GM18519 (cell line): Measurements from ENCODE around the gene RPS6KA2.
A peak's percentile ranks its signal among the peaks of the same experiment; 100 is the strongest.

Source experiments
- ATAC-seq: cut with Tn5 transposase; IDR thresholded peaks from one replicate; pipeline ENCODE4 v1.9.1; 2021; ENCODE audit warnings: mild to moderate bottlenecking, moderate library complexity; ENCODE audit not compliant: unreplicated experiment, low FRiP score

Gene RPS6KA2

DNA sequence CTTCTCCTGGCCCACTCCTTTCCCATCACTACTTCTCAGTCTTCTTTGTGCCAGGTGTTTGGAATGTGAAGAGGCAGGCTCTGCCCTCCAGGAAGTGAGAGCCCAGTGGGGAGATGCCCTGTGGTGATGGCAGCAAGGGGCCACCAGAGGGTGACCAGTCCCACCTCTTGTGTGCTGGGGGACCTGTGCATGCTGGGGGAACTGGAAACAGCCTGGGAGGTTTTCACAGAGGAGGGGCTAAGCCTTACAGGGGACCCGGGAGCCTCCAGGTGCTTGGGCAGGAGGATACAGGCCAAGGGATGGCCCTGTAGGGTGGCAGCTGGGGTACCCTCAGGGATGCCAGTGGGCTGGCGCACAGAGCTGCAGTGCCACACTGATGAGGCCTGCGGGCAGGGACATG is 112.9 kb downstream of the RPS6KA2 start:
- no peak for ATAC-seq

GRCh38 chr6:166512567-166512966 is 114.5 kb downstream of the RPS6KA2 start:
- ATAC-seq = peak; percentile 95

GRCh38 chr6:166511316-166511715 is 115.7 kb downstream of the RPS6KA2 start:
- no peak for ATAC-seq

GRCh38 chr6:166509193-166509592 is 117.9 kb downstream of the RPS6KA2 start:
- ATAC-seq = no peak

DNA sequence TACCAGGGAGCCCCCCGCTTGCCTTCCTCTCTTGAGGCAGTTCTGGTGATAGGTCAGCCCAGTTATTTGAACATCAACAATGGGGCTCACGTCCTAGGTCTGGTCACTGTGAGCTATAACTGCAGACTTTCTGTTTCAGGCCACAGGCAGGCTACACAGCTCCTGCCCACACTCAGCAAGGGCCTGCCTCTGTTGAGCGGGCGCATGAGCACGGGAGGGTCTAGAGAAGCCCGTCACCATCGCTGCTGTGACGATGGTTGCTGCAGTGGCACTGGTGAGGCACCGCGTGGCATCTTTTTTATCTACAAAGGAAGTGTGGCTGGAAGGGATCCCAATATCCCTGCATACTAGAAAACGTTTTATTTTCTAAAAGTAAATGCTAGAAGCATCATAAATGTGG is 118.3 kb downstream of the RPS6KA2 start:
- ATAC-seq = no peak

- no peak for ATAC-seq
Measured at GRCh38 chr6:166507809-166508564, 119.1 kb downstream of the RPS6KA2 start.

- no peak for ATAC-seq
Measured at GRCh38 chr6:166507380-166507779, 119.7 kb downstream of the RPS6KA2 start.

DNA sequence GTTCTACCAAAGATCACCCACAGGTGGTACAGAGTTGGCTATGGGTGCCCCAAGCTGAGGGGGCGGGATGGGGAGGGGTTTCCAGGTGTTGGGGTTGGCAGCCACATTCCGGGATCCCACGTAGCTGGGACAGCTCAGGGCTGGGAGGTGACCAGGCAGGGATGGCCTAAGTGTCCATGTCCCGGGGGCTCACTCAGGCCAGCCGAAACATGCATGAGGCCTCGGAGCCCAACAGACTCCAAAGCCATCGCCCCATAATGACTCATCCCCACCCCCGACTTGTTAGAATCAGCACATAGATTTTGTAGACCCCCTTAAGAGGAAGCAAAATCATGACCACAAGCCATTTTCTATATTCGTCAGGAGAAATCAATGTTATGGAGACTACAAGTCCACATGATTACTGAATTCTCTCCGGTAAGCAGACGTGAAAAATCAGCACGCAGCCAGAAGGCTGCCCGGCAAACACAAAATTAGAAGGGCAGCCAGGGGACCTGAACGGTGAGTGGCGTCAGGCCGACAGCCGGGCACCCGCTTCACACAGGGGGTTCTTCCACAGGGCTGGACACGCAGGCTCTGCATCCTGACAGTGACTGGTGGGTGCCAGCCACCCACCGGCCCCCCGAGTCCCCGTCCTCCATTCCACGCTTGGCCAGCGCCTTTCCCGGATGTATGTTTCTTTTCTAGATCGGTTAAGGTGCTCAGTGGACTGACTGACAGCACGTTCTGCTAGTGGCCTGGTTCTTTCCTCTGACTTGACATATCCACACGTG is 121.7 kb downstream of the RPS6KA2 start:
- ATAC-seq = no peak

- no peak for ATAC-seq
Measured at GRCh38 chr6:166504100-166504499, 123.0 kb downstream of the RPS6KA2 start.

- ATAC-seq = no peak
Measured at GRCh38 chr6:166503167-166503744, 123.8 kb downstream of the RPS6KA2 start.

- no peak for ATAC-seq
Measured at GRCh38 chr6:166502453-166502852, 124.6 kb downstream of the RPS6KA2 start.

GRCh38 chr6:166501246-166501645 is 125.8 kb downstream of the RPS6KA2 start:
- ATAC-seq = no peak

- ATAC-seq = no peak
Measured at GRCh38 chr6:166500246-166500645, 126.8 kb downstream of the RPS6KA2 start.

DNA sequence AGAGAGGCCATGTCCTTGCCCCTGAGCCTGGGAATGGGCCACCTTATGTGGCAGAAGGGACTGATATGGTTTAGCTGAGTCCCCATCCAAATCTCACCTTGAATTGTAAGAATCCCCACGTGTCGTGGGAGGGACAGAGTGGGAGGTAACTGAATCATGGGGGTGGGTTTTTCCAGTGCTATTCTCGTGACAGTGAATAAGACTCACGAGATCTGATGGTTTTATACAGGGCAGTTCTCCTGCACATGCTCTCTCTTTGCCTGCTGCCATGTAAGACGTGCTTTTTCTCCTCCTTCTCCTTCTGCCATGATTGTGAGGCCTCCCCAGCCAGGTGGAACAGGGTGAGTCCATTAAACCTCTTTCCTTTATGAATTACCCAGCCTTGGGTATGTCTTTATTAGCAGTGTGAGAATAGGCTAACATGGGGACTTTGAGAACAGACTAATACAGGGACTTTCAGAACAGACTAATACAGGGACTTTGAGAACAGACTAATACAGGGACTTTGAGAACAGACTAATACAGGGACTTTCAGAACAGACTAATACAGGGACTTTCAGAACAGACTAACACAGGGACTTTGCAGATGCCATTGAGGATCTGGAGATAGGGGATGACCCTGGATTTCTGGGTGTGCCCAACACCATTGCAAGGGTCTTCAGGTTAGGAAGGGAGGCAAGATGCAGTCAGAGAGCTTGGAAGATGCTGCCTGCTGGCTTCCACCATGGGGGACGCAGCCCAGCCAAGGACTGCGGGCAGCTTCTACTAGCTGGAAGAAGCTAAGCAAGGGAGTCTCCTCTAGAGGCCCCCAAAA is 127.5 kb downstream of the RPS6KA2 start:
- no peak for ATAC-seq

GRCh38 chr6:166498661-166499349 is 128.2 kb downstream of the RPS6KA2 start:
- no peak for ATAC-seq

- ATAC-seq = no peak
Measured at GRCh38 chr6:166498228-166498627, 128.8 kb downstream of the RPS6KA2 start.

GRCh38 chr6:166497087-166497899 is 129.8 kb downstream of the RPS6KA2 start:
- no peak for ATAC-seq

DNA sequence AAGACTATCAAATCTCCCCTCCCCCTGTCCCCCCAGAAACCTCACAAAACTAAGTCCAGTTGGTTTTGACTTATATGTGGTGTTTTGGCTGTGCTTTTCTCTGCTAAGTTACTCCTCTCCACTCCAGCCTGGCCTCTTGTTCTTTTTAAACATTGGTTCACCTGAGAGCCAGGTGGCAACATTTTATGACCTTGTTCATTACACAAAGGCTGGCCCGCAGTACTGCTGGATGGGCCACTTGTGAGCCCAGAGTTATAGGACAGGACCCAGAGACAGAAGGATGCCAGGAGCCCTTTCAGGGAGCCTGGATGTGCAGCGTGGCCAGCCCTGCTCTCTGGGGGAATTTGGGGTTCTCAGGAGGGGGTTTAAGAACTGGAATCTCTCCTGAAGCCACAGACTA is 130.6 kb downstream of the RPS6KA2 start:
- no peak for ATAC-seq
